AG04449 (cell line): ENCODE measurements around the gene AREG.

Experiments used
- CTCF ChIA-PET: fragments of 350-600 bp; formaldehyde crosslinking; extraction: SDS; loops from one replicate; lab custom pipeline; 2021; ENCODE audit warnings: antibody characterized with exemption; lab: Yijun Ruan, JAX
- POLR2A ChIA-PET: fragments of 400-600, 350-600 bp; formaldehyde crosslinking; extraction: SDS; loops from one replicate; lab custom pipeline; 2020; ENCODE audit warnings: antibody characterized with exemption, inconsistent platforms; lab: Yijun Ruan, JAX
- DNase-seq: peaks from one replicate; pipeline ENCODE4 v3.0.0-alpha.2; 2010; ENCODE audit warnings: low read depth, low spot score
- H3K4me3 ChIP-seq: 2 replicates; pipeline ENCODE4 v1.5.1; 2011; ENCODE audit warnings: low read depth, mild to moderate bottlenecking, control low read depth, low read length
- TF ChIP-seq, protein P1 (sequence below): IDR thresholded peaks from one replicate; pipeline ENCODE4 v1.5.1; 2011; ENCODE audit warnings: mild to moderate bottlenecking, moderate library complexity, low read length, control low read depth, inconsistent platforms; ENCODE audit not compliant: insufficient read depth; ENCODE audit errors: missing control alignments

AREG gene

DNA sequence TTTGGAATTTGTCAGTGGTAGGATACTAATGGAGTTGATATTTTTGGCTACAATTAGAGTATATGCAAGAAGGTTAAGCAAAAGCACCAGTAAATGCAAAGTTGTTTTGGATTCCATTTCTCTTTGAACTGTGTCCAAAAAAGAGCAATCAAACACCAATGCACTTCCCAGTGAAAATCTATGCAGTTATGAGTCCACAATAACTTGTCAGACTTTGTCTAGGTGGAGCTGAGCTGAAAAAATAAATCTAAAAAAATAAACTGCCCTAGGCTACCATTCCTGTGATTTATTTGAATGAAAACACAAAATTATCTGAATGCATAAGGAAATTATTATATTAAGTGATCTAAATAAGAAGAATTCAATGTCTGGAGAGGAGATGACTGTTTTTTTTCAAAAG, 37.0 kb upstream of the AREG start:
- CTCF ChIA-PET: interaction anchor here (1.2 kb wide), 1 partner anchor 32 kb away, joined by 3 read pairs; no protein-coding TSS in a partner anchor
- POLR2A ChIA-PET: no interaction called here

DNA sequence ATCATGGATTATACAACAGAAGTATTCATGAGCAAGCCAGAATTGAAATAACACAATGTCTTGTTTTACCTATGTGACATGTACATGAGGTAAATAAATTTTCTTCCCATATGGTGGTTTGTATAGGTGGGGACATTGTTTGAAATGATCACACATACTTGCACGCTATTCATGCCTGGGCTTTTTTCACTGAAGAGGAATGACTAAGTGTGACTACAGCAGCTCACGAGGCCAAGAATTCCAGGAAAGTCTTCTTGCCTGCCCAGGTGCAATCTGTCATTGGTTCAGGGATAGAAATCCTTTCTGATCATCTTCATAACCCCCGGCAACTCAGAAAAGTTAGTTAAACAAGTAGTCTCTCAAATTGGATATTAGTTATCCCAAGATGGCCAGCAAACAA, 36.3 kb upstream of the AREG start:
- H3K4me3 ChIP-seq: no peak overlapping the region
- no peak for DNase-seq
- ChIA-PET CTCF (no interaction called here), POLR2A (no interaction called here)
- TF ChIP-seq, protein P1, sequence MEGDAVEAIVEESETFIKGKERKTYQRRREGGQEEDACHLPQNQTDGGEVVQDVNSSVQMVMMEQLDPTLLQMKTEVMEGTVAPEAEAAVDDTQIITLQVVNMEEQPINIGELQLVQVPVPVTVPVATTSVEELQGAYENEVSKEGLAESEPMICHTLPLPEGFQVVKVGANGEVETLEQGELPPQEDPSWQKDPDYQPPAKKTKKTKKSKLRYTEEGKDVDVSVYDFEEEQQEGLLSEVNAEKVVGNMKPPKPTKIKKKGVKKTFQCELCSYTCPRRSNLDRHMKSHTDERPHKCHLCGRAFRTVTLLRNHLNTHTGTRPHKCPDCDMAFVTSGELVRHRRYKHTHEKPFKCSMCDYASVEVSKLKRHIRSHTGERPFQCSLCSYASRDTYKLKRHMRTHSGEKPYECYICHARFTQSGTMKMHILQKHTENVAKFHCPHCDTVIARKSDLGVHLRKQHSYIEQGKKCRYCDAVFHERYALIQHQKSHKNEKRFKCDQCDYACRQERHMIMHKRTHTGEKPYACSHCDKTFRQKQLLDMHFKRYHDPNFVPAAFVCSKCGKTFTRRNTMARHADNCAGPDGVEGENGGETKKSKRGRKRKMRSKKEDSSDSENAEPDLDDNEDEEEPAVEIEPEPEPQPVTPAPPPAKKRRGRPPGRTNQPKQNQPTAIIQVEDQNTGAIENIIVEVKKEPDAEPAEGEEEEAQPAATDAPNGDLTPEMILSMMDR: no peak

More for the DNA sequence above, 37.0 kb upstream of the AREG start:
- no peak for DNase-seq
- H3K4me3 ChIP-seq: no peak overlapping the region
- TF ChIP-seq, protein P1: no peak

DNA sequence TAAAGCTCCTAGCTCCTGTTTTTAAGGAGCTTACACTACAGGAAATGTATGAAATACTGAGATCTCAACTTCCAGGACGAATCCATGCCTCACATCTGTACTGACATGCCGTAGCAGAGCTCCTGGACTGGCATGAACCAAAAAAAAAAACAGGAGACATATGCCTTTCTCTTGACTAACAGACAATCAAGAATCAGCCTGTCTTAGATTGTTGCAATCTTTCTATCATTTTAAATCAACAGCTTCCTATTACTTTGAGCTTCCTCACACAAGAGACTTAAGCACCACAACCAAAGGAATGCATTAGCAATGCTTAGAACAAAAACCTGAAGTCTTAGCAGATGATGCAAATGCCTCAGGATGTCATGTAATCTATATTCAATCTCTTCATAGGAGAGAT, 34.7 kb upstream of the AREG start:
- H3K4me3 ChIP-seq: no peak overlapping the region
- DNase-seq: no peak
- ChIA-PET CTCF (interaction anchor here (1.0 to 1.6 kb wide), 5 partner anchors 32 to 265 kb away, joined by 3 to 4 read pairs (median 3); partner anchors contain the start of gene AREG), POLR2A (interaction anchor here (0.7 kb wide), 1 partner anchor 35 kb away, joined by 3 read pairs; the partner anchor contains the start of gene AREG)
- TF ChIP-seq, protein P1: no peak

DNA sequence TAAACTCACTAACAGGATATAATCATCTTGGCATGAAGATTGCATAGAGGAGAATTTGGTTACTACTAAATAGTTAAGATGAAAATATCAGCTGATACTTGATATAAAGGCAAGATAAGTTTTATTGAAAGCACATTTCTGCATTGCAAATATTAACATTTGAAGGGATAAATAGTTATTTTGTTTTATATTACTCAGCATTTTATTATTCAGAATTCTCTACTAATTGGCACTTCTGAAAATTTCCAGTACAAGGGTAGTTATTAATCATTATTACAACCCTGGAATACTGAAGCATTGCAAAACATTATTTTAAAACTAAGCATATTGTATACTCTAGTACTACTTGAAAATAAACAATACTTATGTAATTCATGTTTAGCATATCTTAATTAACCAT, 32.7 kb upstream of the AREG start:
- no peak for DNase-seq
- H3K4me3 ChIP-seq: no peak overlapping the region
- TF ChIP-seq, protein P1: no peak
- CTCF ChIA-PET: no interaction called here
- POLR2A ChIA-PET: no interaction called here

DNA sequence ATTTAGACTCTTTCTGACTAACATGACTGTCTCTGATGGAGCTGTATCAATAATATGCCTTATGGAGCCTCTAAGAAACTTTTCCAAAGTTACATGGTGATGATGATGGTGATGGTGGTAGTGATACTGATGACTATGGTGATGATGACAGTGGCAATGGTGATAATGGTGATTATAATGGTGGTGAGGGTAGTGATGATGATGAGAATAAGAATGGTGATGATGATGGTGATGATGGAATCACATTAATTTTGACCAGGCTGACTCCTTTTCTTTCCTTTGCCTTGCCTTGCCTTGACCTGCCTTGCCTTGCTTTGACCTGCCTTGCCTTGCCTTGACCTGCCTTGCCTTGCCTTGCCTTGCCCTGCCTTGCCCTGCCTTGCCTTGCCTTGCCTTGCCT, 31.7 kb upstream of the AREG start:
- ChIA-PET CTCF (no interaction called here), POLR2A (no interaction called here)
- no peak overlapping the region for H3K4me3 ChIP-seq
- TF ChIP-seq, protein P1: no peak
- DNase-seq: no peak

DNA sequence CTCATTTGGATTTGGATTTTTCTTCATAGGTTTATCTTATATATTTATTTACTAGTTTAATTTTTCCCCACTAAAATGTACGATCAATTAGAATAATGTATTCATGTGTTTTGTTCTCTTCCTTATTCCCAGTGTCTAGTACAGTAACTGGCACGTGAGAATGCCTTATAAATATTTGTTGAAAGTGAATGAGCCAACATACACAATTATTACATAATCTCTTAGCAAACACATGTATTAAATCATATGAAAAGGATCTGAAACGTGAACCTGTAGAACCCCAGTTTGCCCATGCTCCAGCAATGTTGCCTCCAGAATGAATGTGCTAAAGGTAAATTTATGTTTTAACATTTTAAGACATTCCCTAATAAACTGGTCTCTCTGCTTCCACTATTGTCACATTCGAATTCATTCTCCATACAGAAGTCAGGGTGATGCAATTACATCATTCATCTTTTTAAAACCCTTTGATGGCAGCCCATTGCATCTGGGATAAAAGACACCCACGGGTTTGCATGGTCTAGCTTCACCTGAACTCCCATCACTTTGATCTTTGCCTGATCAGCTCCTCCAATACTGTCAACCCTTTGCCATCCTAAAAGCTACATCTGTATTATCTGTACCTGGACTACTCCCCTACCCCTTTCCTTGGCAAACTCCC, 30.7 kb upstream of the AREG start:
- CTCF ChIA-PET: interaction anchor here (1.6 kb wide), 1 partner anchor 11 kb away, joined by 3 read pairs; no protein-coding TSS in a partner anchor
- no peak overlapping the region for H3K4me3 ChIP-seq
- POLR2A ChIA-PET: no interaction called here
- DNase-seq: no peak
- TF ChIP-seq, protein P1: no peak
